Daoy (cell line): ENCODE measurements around the gene GPR142. TPM values are rescaled to one million over a fixed set of nuclear protein-coding genes. Genes with fewer than 3 reads are reported as not detected.

Experiments used
- DNase-seq: peaks from one replicate; pipeline ENCODE4 v3.0.0-alpha.2; 2015; ENCODE audit warnings: low read depth
- total RNA-seq: library from RNA; depleted of rRNA; stranded (reverse); fragments of >200 nt; shearing (Covaris generic); gene quantifications from 2 replicates; pipeline ENCODE4 v1.2.3, GENCODE V29; 2014; rRNA removed

Gene GPR142
- total RNA-seq: not detected in 2 replicates

GRCh38 chr17:74367206-74367605 lies at the start of gene GPR142:
Gene GPR142 (plus strand): TSS chr17:74367506. CDS start chr17:74369541, 2,035 bp downstream.
- DNase-seq: no peak

GRCh38 chr17:74318391-74318790 lies 48.9 kb upstream of the GPR142 start:
- no peak for DNase-seq

GRCh38 chr17:74324521-74324920 lies 42.8 kb upstream of the GPR142 start:
- DNase-seq: no peak

DNA sequence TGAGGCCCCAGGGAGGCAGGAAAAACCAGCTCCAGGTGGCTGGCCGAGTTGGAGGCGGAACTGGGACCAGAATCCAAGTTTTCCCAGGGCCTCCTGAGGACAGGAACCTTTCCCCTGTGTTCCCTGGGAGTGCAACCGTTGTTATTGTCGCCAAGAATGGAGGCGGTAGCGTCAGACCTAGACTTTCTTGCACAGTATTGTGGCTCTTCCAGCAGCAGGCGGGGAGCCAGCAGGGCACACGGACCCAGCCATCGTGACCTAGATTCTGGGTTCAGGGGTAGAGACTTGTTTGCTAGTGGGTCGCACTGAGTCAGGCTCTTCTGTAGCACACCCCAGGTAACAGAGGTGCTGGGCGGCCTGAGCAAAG lies 41.9 kb upstream of the GPR142 start:
- DNase-seq: no peak

DNA sequence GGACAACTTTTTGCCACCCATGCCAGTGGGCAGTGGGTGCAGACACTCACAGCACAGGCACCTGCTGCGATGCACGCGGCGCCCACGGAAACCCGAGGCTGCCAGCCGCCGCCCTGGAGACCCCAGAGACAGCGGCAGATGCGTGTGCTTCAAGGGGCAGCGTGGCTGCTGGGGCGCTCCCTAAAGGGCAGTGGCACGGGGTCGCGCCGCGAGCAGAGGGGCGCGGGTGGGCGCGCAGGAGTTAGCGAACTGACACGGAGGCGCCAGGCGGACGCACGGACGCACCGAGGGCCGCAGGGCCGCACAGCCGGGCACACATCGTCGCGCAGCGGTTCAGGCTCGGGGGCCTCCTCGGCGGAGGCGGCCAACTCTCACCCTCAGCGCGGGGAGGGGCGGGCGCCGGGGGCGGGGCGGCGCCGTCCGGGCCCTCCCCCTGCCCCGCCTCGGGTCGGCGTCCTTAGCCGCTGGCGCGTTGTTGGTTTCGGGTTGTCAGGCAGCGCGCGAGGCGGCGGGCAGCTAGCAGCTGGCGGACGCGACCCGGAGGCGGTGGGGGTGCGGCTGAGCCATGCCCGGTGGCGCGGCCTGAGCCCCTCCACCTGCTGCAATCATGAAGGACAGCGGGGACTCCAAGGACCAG lies 41.4 kb upstream of the GPR142 start, which contains the start of gene KIF19:
Gene KIF19, plus strand, starts transcription at position 484 of the 637 bp plus-strand sequence. Its CDS starts 124 bp downstream, at position 608.
- DNase-seq: peak; percentile 63

DNA sequence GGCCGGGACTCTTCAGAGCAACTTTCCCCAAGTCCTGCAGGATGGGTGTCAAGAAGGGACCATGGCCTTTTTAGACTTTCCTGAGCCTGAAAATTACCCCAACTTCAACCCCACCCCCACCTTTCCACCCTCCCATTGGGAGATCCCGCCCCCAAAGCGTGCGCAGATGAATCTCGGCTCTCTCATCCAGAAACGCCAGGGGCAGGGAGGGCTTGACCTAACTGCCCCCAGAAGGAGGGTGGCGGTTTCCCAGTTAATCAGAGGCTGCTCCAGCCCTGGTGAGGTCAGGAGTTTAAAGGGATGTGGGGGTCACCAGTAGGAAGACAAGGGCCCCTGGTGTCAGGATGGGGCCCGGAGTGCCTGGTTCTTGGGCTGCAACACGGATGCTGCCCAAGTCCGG lies 40.8 kb upstream of the GPR142 start:
- DNase-seq: no peak

GRCh38 chr17:74328487-74328886 lies 38.8 kb upstream of the GPR142 start:
- no peak for DNase-seq

DNA sequence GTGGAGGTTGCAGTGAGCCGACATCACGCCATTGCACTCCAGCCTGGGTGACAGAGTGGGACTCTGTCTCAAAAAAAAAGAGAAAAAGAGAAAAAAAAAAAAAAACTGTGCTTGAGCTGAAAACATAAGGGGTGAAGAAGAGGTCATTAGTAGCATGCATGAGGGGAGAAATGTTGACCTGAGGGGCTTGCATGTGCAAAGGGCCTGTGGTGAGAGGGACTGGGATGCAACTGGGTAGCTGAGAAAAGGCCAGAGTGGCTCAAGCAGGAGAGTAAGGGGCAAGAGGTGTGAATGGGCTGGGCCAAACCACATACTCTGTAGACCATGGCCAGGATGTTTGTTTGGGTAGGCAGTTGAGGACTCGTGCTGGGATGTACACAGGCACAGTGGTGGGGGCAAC lies 37.9 kb upstream of the GPR142 start:
- DNase-seq: no peak

GRCh38 chr17:74330446-74330845 lies 36.9 kb upstream of the GPR142 start:
- DNase-seq: no peak

DNA sequence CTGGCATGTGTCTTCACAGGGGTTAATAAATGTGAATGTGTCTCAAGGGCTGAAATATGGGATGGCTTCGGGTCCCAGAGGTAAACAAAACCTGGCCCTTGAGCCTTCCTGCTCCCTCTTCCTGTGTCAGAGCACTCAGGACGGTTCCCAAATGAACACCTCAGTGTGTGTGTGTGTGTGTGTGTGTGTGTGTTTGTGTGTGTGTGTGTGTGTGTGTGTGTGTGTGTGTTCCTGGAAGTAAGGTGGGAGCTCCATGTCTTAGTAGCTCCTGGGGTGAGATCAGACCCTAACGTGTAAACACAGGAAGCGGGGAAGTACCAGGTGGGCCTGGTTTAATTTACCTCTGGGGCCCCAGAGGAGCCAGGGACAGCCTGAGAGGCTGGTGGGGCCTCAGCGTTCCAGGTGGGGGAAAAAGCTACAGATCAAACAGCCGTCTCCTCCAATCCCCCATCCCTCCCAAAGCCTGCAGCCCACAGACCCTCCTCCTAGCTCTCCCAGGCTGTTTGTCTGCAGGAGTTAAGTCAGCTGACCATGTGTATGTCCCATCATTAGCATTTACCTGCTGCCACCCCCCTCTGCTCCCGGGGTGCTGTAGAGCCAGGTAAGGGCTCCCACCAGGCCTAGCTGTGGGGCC lies 35.2 kb upstream of the GPR142 start:
- DNase-seq: no peak

DNA sequence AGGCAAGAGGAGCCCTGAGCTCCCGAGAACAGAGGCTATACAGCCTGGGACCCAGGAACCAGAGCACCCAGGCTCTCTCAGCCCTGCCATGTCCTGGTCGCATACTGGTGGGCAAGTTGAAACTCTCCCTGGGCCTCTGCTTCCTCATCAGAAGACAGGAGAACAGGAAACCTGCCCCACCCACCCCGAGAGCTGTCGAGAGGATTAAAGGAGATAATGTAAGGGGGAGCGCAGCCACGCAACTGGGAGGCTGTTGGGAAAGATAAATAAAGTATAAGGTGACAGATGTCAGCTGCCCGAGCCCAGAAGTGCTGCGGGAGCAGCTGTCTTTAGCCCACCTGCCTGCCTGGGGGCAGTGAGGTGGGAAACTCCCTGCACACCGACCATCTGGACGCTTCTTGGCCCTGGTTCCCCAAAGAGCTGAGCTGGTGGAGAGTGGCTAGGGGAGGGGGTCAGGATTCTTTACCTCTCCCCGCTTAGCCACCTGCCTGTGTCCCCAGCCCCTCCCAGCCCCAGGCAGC lies 34.5 kb upstream of the GPR142 start:
- DNase-seq: no peak

DNA sequence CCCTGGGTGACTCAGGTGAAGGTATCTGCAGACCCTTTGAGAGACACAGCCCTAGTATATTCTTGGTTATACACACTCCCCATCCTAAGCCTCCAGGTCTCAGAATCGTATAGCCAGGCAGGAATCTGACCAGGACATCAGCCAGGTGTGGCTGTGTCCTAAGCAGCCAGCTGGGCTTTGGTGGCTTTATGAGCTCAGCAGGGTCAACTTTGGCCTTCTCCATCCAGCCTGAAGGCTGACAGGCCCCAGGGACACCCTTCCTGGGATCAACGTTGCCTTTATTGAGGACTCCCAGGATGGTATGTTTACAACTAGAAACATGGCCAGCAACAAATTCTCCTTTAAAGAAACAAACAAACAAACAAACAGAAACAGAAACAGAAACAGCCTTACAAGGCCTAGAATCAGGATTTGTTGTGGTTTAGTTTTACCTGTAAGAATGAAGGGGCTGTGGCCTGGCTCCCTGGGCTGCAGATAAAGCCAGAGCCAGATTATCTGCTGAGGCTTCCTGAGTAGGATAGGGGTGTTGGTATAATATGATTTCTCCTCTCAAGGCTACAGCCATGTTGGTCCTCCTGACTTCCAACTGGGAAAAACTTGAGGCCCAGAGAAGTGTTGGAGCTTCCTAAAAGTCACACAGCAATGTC lies 32.8 kb upstream of the GPR142 start:
- DNase-seq: no peak

GRCh38 chr17:74335529-74336062 lies 31.7 kb upstream of the GPR142 start:
- DNase-seq: no peak

GRCh38 chr17:74336307-74336706 lies 31.0 kb upstream of the GPR142 start:
- DNase-seq: no peak

- DNase-seq: no peak
Observed at GRCh38 chr17:74337834-74338500, 29.3 kb upstream of the GPR142 start.

GRCh38 chr17:74339537-74340195 lies 27.6 kb upstream of the GPR142 start:
- no peak for DNase-seq

- DNase-seq: no peak
Observed at GRCh38 chr17:74340470-74341023, 26.8 kb upstream of the GPR142 start.

GRCh38 chr17:74342224-74342623 lies 25.1 kb upstream of the GPR142 start:
- DNase-seq: no peak

GRCh38 chr17:74343121-74343520 lies 24.2 kb upstream of the GPR142 start:
- no peak for DNase-seq

DNA sequence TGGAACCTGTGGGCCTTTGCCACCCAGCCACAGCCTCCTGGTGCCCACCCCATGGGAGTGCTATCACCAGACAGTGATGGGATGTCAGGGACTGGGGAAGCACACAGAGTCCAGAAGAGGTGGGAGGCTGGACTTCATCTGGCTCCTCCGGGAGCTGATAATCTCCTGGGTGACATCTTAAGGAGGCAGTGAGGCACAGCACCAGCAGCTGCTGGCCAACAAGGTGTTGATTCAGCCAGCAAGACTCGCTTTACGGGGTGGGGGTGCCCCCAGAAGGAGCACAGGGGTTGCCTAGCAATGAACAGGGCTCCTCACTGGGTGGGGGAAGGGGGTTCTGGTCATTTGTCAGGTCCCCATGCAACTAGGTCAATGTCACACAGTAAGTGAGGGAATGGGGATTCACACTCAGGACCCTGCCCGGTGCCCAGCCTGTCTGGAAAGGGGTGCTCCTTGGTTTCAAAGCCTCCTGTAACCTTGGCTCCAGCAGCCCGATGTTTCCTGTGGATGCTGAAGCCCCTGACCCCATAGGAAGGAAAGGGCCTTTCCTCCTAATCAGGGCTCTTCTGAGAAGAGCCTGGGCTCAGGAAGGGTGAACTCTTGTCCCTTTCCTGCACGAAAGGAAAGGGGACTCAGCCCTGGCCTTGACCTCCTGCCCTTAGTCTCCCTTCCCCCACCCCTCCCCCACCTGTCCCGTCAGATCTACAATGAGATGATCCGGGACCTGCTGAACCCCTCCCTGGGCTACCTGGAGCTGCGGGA lies 23.6 kb upstream of the GPR142 start:
- DNase-seq: no peak
